Fibroblast of mammary gland (primary cell): Measurements from ENCODE around the gene SERPINF2.

Source experiments
- DNase-seq: peaks from one replicate; pipeline ENCODE4 v3.0.0-alpha.2; 2010; ENCODE audit warnings: low read depth
- H3K4me3 ChIP-seq: 2 replicates; pipeline ENCODE4 v1.5.1; 2011; ENCODE audit warnings: low read depth, mild to moderate bottlenecking, low read length, moderate library complexity; ENCODE audit not compliant: control insufficient read depth
- TF ChIP-seq, protein P1 (sequence below): conservative IDR thresholded peaks from 2 replicates; pipeline ENCODE4 v1.5.1; 2011; ENCODE audit warnings: low read depth, low read length, inconsistent platforms; ENCODE audit not compliant: control insufficient read depth, insufficient read depth

The SERPINF2 gene

DNA sequence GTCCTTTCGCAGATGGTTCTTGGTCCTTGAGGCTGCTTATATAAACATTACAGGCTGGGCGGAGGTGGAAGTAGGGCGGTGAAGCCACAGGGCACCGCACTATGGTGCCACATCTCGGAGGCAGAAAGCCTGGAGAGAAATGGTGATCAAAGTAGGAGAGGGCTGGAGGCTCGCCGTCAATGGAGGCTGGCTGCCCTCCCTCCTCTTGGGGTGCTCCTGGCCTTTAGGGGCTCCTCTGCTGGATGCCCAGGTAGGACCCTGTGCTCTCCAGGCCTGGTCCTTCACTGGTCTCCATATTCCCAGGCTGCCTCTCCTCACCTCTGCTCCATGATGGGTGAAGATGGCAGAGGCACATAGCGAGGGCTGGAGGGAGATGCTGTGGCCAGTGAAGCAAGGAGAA lies 30.4 kb upstream of the SERPINF2 start:
- TF ChIP-seq, protein P1, sequence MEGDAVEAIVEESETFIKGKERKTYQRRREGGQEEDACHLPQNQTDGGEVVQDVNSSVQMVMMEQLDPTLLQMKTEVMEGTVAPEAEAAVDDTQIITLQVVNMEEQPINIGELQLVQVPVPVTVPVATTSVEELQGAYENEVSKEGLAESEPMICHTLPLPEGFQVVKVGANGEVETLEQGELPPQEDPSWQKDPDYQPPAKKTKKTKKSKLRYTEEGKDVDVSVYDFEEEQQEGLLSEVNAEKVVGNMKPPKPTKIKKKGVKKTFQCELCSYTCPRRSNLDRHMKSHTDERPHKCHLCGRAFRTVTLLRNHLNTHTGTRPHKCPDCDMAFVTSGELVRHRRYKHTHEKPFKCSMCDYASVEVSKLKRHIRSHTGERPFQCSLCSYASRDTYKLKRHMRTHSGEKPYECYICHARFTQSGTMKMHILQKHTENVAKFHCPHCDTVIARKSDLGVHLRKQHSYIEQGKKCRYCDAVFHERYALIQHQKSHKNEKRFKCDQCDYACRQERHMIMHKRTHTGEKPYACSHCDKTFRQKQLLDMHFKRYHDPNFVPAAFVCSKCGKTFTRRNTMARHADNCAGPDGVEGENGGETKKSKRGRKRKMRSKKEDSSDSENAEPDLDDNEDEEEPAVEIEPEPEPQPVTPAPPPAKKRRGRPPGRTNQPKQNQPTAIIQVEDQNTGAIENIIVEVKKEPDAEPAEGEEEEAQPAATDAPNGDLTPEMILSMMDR, result no peak
- DNase-seq, result no peak
- H3K4me3 ChIP-seq, result no peak overlapping the region

DNA sequence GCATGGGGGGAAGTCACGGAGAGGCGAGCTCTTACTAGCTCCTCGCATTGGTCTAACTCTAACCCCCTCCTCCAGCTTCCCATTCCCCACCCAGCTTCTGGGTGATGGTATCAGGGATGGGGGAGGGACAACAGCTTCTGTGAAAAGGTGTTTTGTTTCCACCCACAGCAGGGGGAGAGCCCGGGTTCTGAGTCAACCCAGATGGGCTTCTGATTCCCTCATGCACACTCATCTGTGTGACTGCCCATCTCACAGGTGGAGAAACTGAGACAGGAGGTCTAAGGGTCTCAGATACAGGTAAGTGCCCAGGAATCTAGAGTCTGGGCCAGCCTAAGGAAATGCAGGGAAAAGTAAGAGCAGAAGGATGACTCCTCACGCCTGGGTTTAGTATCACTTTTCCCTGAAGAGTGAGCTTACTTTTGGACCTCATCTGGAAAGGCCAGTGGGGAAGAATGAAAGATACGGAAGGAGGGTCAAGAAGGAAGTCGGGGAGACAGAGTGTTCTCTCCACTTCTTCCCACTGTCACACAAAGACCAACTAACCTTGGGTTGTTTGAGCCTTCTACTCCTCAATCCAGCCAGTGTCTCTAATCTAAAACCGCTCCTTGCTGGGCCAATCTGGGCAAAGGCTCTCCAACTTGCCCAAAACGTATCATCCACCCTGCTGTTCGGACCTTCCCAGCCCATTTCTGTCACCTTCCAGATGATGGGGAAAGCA lies 29.4 kb upstream of the SERPINF2 start:
- TF ChIP-seq, protein P1, result no peak
- no peak for DNase-seq
- H3K4me3 ChIP-seq, result peak overlapping the region; percentile 83

DNA sequence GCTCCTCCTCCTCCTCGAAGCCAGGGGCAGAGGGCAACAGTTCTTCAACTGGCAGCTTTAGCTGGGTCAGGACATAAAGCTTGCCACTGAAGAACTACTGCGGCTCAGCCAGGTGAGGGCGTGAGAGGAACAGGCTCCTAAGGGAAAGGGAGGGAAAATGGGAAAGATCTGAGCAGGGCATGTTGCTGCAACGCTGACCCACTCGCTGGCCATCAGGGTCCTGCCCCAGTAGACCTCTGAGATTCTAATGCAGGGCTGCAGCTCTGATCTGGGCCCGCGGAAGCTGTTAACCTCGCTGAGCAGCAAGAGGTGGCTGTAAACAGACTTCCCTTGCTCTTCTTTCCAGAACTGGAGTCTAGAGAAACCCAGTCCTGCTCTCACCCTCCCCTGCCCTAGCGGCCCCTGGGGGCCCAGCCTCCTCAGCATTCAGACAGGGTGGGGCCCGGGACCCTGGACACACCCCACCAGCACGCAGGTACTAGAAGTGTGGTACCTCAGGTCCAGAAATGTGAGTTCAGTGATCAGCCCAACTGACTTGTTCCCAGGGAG lies 28.7 kb upstream of the SERPINF2 start:
- TF ChIP-seq, protein P1, result peak; percentile 40
- peak overlapping the region; percentile 83 for H3K4me3 ChIP-seq
- peak; percentile 44 for DNase-seq

DNA sequence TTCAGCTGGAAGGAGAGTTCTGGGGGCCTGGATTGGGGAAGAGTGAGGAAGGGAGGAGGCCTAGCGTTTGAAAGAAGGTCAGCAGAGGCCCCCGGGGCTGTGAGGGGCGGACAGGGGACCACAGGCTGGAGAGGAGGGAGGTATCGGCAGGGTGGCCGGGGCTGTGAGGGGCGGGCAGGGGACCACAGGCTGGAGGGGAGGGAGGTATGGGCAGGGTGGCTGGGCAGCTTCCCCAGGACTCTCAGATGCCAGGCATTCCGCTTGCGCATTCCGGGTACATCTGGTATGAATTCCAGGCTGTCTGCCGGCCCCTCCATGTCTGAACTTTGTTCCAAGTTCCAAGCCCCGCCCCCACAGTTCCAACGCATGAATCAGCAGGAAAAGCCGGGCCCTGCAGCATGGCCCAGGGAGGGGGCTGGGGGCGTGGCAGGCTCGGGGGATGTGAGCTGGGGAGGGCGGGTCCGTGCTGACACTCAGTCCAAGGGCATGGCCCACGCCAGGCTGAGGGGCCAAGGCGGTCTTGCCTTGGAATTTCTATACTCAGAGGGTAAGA lies 28.2 kb upstream of the SERPINF2 start:
- TF ChIP-seq, protein P1, result no peak
- peak; percentile 96 for DNase-seq

DNA sequence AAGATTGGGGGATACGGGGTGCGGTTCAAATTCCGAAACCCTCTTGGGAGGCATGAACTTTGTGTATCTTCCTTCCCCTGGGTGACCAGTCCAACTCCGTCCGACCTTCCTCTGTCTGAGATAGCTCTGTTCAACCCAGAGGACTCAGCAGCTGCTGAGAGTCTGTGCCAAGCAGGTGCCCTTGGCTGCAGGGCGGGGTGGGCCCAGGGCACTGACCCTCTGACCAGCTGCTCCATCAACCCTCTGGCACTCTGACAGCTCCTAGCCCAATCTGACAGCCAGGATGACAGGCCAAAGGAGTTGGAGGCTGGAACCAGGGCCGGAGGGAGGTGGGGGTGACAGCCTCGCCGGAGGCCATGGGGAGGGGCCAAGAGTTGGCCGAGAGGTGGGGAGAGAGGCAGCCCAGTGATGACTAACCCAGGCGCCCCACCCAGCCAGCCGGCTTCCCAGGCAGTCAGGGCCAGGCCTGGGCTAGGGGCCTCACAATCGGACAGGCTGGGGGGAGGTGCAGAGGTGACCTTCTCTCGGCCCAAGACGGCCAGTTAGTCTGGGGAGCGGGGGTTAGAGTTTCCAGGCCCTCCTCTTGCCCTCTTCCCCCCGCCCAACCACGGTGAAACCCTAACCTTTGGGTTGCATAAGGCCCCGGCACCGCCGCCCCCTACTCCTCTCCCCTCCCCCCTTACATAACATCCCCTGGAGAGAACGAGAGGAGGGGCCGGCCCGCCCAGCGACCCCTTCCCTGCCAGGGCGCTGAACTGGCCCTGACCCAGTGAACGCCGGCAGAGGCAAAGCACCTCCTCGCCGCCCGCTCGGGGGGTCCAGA lies 27.5 kb upstream of the SERPINF2 start:
- TF ChIP-seq, protein P1, result no peak
- H3K4me3 ChIP-seq, result peak overlapping the region; percentile 83
- DNase-seq, result peak; percentile 93

More for the DNA sequence above, 28.2 kb upstream of the SERPINF2 start:
- peak overlapping the region; percentile 83 for H3K4me3 ChIP-seq

DNA sequence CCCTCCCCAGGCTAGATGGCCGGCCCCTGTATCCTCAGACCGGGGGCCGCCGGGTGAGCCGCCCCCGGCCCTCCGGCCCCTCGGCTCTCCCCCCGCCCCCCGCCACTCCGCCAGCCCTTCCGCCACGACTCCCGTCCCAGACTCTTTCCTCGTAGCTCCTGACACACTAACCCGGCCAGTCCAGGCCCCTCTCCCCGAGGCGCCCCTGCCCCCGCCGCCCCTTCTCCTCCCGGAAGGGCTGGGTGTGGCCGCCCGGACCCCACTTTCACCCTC lies 26.9 kb upstream of the SERPINF2 start:
- DNase-seq, result no peak
- TF ChIP-seq, protein P1, result no peak
- H3K4me3 ChIP-seq, result peak overlapping the region; percentile 83
